Mesodermal cell (in vitro differentiated cells): ENCODE data around the gene SNRK.

Source experiments
- H3K27ac ChIP-seq: 2 replicates; pipeline ENCODE4 v1.7.0; 2013; ENCODE audit warnings: mild to moderate bottlenecking, low read depth, low read length, moderate library complexity; ENCODE audit not compliant: severe bottlenecking
- H3K36me3 ChIP-seq: 2 replicates; pipeline ENCODE4 v1.7.1; 2013; ENCODE audit warnings: mild to moderate bottlenecking, low read length, moderate library complexity; ENCODE audit not compliant: control insufficient read depth, insufficient read depth
- H3K4me1 ChIP-seq: one replicate; pipeline ENCODE4 v1.7.1; 2013; ENCODE audit warnings: mild to moderate bottlenecking, low read length; ENCODE audit not compliant: insufficient read depth, control insufficient read depth, poor library complexity, severe bottlenecking
- H3K4me3 ChIP-seq: 2 replicates; pipeline ENCODE4 v1.7.0; 2013; ENCODE audit warnings: low read length, control low read depth, mild to moderate bottlenecking; ENCODE audit not compliant: insufficient read depth, poor library complexity, severe bottlenecking; ENCODE audit errors: extremely low read depth
- H3K9me3 ChIP-seq: 2 replicates; pipeline ENCODE4 v1.7.1; 2013; ENCODE audit warnings: mild to moderate bottlenecking, low read length, moderate library complexity; ENCODE audit not compliant: control insufficient read depth
- WGBS, 2 experiments: methylation state at CpG; one replicate each; pipeline ENCODE4 v1.1.5; 2013; ENCODE audit warnings: missing lambda C conversion rate in 2 of 2; ENCODE audit not compliant: insufficient coverage in 2 of 2; 5-methylcytosine and 5-hydroxymethylcytosine counted together

SNRK gene

DNA sequence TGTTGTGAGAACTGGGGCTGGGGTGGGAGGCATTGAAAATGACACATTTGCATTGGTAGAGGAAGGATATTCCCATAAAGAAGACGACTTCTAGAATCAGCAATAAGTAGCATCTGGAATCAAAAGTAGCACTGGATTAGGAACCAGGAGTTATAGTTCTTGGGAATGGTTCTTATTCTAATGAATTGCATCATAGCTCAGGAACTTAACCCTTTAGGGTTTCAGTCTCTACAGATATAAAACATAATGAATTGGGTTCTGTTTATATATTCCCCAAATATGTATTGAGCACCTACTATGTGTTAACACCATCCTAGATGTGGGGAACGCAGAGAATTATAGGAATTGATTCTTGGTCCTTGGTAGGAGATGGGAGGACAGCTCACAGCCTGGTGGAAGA, 16.3 kb upstream of the SNRK start:
- WGBS, 2 experiments: 88 to 100% methylated on average over 1 of the region's 2 CpGs
- H3K4me1 ChIP-seq: no peaks in the 10 kb centered on the region
- no peaks in the 10 kb centered on the region for H3K9me3 ChIP-seq
- no peaks in the 10 kb centered on the region for H3K36me3 ChIP-seq
- no peak overlapping the region for H3K27ac ChIP-seq
- no peak overlapping the region for H3K4me3 ChIP-seq

DNA sequence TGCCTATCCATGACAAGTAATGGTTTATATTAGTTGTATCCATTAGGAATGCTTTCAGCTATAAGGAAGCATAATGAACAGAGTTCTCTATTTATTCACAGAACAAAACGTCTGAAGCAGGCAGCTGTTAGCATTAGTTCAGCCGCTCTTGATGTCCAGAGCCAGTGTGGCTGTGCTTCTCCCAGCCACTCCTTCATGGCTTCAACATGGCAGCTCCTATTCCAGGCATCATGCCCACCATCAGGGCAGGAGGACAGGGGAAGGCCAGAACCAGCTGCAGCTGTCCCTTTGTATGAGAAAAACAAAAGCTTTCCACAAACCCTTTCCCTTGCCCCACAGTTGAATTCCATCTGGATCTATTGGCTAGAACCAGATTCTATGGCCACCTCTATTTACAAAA, 12.9 kb upstream of the SNRK start:
- Histone ChIP-seq H3K36me3 (no peaks in the 10 kb centered on the region), H3K4me3 (no peak overlapping the region), H3K4me1 (no peaks in the 10 kb centered on the region), H3K9me3 (no peaks in the 10 kb centered on the region), H3K27ac (no peak overlapping the region)
- 91 to 100% methylated on average over 2 of the region's 2 CpGs for WGBS, 2 experiments

DNA sequence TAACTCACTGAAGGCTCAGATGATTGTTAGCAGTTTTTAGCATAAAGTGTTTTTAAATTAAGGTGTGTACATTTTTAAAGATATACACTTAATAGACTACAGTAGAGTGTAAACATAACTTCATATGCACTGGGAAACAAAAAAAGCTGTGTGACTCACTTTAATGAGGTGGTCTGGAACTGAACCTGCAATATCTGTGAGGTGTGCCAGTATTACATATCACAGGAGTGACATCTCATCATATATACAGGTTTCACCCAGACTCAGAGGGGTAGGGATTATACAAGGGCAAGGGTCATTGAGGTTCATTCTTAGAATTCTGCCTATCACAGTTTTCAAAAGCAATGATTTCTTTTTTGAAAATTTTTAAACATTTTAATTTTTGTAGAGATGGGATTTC, 7.3 kb upstream of the SNRK start:
- no peaks in the 10 kb centered on the region for H3K9me3 ChIP-seq
- H3K27ac ChIP-seq: no peak overlapping the region

DNA sequence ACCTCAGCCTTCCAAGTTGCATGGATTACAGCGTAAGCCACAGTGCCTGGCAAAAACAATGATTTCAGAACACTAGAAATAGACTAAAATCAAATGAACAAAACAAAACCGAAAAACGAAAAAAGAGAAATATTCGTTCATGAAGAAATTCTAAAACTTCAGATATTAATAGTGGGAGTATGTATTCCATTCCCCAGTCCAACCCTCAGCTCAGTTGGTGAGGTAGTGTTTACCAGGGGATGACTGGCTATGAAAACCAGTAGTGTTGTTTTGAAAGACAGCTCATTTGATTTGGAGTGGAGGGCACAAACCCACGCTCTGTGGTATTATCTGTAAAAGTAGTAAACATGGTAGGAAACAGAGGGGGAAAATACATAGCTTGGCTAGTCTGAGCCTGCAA, 6.8 kb upstream of the SNRK start:
- no peaks in the 10 kb centered on the region for H3K36me3 ChIP-seq
- no peak overlapping the region for H3K4me3 ChIP-seq
- no peaks in the 10 kb centered on the region for H3K9me3 ChIP-seq
- H3K27ac ChIP-seq: no peak overlapping the region
- WGBS, 2 experiments: 94 to 100% methylated on average over 1 of the region's 5 CpGs
- H3K4me1 ChIP-seq: no peaks in the 10 kb centered on the region

More for the DNA sequence above, 7.3 kb upstream of the SNRK start:
- Histone ChIP-seq H3K4me1 (no peaks in the 10 kb centered on the region), H3K4me3 (no peak overlapping the region), H3K36me3 (no peaks in the 10 kb centered on the region)

DNA sequence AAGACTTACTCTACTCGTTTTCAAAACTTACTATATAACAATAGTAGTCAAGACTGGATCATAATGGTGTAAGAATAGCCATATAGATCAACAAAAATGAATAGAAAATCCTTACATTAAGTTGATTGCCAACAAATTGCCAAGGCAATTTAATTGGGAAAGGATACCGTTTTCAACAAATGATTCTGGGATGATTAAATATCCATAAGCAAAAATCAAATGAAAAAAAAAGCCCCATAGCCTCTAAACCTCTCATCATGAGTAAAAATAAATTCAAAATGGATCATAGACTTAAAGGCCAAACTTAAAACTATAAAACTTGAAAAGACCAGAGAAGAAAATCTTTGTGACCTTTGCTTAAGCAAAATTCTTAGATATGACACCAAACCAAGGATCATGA, 5.3 kb upstream of the SNRK start:
- Histone ChIP-seq H3K4me1 (no peaks in the 10 kb centered on the region), H3K9me3 (no peaks in the 10 kb centered on the region), H3K36me3 (no peaks in the 10 kb centered on the region), H3K4me3 (no peak overlapping the region), H3K27ac (no peak overlapping the region)
- WGBS, 2 experiments: no CpG with 5 or more reads among the region's 2 CpGs

DNA sequence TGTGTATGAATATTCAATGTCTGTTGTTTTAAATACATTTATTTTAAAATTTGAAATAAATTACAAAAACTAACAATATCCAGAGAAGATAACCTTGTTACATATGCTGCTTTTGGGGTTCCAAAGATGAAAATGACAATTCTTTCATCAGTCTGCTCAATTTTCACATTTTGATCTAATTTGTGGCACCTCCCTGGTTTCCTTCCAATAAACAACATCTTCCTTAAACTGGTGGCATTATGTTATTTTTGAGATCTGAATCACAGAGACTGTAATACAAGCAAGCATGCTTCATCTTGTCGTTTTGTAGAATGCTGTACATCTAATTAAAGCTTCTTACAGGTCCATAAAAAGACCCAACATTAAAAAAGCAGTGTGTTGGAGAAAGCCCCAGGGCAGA, 2.2 kb upstream of the SNRK start:
- no peak overlapping the region for H3K4me3 ChIP-seq
- no peak overlapping the region for H3K27ac ChIP-seq
- H3K4me1 ChIP-seq: no peaks in the 10 kb centered on the region
- H3K9me3 ChIP-seq: no peaks in the 10 kb centered on the region
- peaks cover 1% of the 10 kb centered on the region for H3K36me3 ChIP-seq
- no CpG with 5 or more reads among the region's 1 CpG for WGBS, 2 experiments

DNA sequence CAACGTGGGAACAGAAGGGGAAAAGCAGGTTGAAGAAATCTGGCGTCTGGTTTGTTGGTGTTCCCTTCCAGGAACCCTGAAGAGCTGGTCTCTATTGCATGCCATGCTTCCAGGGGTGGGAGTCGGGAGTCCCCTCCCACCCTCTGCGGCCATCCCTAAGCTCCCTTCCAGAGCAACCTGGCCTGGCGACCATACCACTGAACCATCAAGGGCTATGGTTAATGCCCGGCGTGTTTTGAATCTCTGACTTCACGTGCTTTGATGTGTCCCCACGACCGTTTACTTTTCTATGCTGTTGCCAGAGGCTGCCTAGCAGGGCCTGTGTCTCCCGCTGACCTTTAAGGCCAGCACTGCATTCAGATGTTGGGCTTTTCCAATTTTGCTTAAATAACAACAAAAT, 696 bp upstream of the SNRK start:
- H3K27ac ChIP-seq: no peak overlapping the region
- peaks cover 2% of the 10 kb centered on the region for H3K4me1 ChIP-seq
- peak overlapping the region; percentile 59 for H3K4me3 ChIP-seq
- WGBS, 2 experiments: 42 to 44% methylated on average over 9 to 10 of the region's 11 CpGs
- H3K36me3 ChIP-seq: peaks cover 14% of the 10 kb centered on the region
- H3K9me3 ChIP-seq: no peaks in the 10 kb centered on the region

DNA sequence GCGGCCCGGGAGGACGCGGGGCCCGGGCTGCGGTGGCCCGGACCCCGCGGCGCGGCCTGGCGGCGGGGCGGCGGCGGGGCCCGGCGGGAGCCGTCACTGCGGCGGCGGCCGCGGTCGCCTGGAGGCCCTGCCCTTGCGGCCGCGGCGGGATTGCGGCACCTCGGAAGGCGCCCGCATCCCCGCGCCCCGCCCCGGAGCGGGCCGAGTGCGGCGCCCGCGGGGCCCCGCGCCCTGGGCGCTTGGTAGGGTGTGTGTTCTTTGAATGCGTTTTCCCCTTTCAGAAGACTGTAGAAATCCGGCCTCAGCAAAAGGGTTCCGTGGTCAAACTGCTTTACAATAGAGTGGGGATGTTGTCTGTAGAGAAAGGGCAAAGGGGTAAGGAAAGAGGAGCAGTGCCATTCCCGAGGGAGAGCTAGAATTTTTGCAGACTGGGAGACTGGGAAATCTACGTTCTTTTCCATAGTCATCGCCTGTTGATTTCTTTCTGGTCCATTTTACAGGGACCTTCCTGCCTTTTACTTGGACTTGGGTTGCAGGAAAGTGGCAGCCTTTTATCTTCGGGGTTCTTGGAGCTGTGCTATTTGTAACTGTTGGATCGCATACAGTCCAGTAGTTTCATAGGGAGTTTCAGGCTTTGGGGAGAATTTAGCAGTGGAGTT, 630 bp downstream of the SNRK start:
- 1% methylated on average over 26 to 38 of the region's 54 CpGs for WGBS, 2 experiments
- H3K9me3 ChIP-seq: no peaks in the 10 kb centered on the region
- no peak overlapping the region for H3K27ac ChIP-seq
- peak overlapping the region; percentile 65 for H3K4me3 ChIP-seq
- peaks cover 10% of the 10 kb centered on the region for H3K4me1 ChIP-seq
- peaks cover 14% of the 10 kb centered on the region for H3K36me3 ChIP-seq

DNA sequence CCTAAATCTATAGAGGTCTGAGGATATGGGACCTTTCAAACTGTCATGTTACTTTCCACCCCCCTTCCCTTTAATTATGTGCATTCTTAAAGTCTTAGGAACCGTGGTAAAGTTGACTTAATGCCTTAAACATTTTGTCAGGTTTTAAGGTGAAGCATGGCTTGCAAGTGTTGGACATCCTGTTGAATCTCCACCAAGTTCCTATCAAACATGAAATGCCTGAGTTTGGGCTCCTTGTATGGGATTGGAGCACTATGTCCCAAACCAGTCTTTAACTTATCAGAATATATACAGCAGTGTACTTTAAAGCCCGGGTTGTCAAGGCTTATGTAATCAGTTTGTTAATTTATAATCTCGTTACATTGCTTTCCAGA, 1.1 kb downstream of the SNRK start:
- WGBS, 2 experiments: no CpG with 5 or more reads among the region's 3 CpGs
- Histone ChIP-seq H3K36me3 (peaks cover 14% of the 10 kb centered on the region), H3K4me3 (peak overlapping the region; percentile 65), H3K27ac (no peak overlapping the region), H3K9me3 (no peaks in the 10 kb centered on the region), H3K4me1 (peaks cover 10% of the 10 kb centered on the region)

DNA sequence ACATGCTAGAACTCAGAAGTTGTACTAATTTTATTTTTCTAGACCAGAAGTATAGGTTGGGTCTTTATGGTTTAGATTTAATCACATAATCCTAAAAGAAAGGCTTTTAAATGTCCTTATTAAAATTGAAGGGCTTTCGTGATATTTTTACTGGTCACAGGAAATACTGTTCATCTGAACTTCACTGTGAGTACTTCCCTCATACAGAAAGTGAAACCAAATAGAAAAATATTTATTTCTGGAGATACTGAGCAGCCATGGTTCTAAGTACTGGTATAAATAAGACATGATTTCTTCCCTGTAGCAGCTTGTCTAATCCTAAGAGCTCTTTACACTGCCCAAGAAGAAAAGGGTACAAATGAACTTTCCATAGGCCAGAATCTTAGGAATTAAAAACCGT, 2.0 kb downstream of the SNRK start:
- WGBS, 2 experiments: 100% methylated on average over 1 of the region's 2 CpGs; no CpG with 5 or more reads in 1 of the 2 experiments
- H3K36me3 ChIP-seq: peaks cover 14% of the 10 kb centered on the region
- H3K9me3 ChIP-seq: no peaks in the 10 kb centered on the region
- peaks cover 10% of the 10 kb centered on the region for H3K4me1 ChIP-seq
- no peak overlapping the region for H3K4me3 ChIP-seq
- H3K27ac ChIP-seq: no peak overlapping the region

DNA sequence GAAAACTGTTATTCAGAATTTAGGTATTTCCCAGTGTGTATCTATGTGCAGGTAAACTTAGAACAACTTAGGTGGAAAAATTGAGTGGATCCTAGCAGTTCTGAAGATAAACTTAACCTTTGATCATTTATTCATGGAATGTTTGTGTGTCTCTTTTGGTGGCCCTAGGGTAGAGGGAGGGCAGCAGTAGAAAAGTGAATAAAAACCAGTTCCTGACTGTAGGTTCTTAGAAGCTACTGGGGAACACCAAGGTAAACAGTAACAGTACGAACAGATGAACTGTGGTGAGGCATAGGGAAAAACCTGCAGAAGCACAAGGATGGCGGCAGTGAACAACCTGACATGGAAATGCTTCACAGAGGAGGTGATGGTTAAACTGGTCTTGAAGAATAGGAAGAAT, 2.5 kb downstream of the SNRK start:
- Histone ChIP-seq H3K36me3 (peaks cover 14% of the 10 kb centered on the region), H3K27ac (no peak overlapping the region)

More for the DNA sequence above, 2.5 kb downstream of the SNRK start:
- Histone ChIP-seq H3K4me3 (peak overlapping the region; percentile 6), H3K9me3 (no peaks in the 10 kb centered on the region), H3K4me1 (peaks cover 10% of the 10 kb centered on the region)
- WGBS, 2 experiments: 95 to 97% methylated on average over 2 of the region's 2 CpGs
